ENCODE results near the gene SLC48A1. TPM values are rescaled to one million over a fixed set of nuclear protein-coding genes. Genes with fewer than 3 reads are reported as not detected.

SLC48A1 gene
- total RNA-seq, 3 donors from 2014 or later (not counting 1 experiment from before 2014, with no cell fraction given): 2.0 to 4.4 (median 3.4) TPM

DNA sequence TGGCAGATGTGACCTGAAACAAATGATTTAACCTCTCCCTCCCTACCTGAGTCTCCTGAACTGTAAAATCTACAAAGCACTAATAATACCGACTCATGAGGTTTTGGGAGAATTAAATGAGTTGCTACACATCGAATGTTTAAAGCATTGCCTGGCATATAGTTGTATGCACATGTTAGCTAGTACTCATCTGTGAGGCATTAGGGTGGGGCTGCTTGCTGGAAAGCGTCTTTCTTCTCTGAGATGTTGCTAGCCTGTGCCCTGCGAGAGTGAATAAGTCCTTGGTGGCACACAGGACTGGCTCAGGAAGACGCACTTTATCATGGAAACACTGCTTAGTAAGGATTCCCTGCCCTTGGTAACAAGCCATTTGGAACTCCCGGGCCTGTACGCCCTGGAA, 20.5 kb upstream of the SLC48A1 start:
- Histone ChIP-seq H3K9me3 (ENCODE audit: control insufficient read depth, insufficient read depth, low read length) (no peaks in the 10 kb centered on the region), H3K4me1 (ENCODE audit: control insufficient read depth, insufficient read depth, low read length) (peaks cover 11% of the 10 kb centered on the region), H3K27me3 (ENCODE audit: control insufficient read depth, insufficient read depth, low read length) (no peaks in the 10 kb centered on the region), H3K27ac (ENCODE audit: low read length) (no peak overlapping the region), H3K36me3 (ENCODE audit: control insufficient read depth, insufficient read depth, low read length) (no peaks in the 10 kb centered on the region), H3K4me3 (ENCODE audit: low read length) (no peak overlapping the region)
- Mint-ChIP-seq H3K9me3 (no peaks in the 10 kb centered on the region), H3K4me1 (peaks cover 6% of the 10 kb centered on the region in 2 donors), H3K27ac (no peak overlapping the region), H3K36me3 (no peaks in the 10 kb centered on the region), H3K27me3 (ENCODE audit: low read depth in 2 of 2) (peaks cover 0 to 5% of the 10 kb centered on the region in 2 donors), H3K4me3 (no peak overlapping the region)
- ATAC-seq: no peak
- no peak for DNase-seq
- intact Hi-C loops (cut with micrococcal nuclease): no loop called here
- TF ChIP-seq, protein P1, sequence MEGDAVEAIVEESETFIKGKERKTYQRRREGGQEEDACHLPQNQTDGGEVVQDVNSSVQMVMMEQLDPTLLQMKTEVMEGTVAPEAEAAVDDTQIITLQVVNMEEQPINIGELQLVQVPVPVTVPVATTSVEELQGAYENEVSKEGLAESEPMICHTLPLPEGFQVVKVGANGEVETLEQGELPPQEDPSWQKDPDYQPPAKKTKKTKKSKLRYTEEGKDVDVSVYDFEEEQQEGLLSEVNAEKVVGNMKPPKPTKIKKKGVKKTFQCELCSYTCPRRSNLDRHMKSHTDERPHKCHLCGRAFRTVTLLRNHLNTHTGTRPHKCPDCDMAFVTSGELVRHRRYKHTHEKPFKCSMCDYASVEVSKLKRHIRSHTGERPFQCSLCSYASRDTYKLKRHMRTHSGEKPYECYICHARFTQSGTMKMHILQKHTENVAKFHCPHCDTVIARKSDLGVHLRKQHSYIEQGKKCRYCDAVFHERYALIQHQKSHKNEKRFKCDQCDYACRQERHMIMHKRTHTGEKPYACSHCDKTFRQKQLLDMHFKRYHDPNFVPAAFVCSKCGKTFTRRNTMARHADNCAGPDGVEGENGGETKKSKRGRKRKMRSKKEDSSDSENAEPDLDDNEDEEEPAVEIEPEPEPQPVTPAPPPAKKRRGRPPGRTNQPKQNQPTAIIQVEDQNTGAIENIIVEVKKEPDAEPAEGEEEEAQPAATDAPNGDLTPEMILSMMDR (IDR thresholded peaks at IDR 0.05): no peak
- WGBS (ENCODE audit: insufficient coverage): 90% methylated on average over 7 of the region's 7 CpGs

DNA sequence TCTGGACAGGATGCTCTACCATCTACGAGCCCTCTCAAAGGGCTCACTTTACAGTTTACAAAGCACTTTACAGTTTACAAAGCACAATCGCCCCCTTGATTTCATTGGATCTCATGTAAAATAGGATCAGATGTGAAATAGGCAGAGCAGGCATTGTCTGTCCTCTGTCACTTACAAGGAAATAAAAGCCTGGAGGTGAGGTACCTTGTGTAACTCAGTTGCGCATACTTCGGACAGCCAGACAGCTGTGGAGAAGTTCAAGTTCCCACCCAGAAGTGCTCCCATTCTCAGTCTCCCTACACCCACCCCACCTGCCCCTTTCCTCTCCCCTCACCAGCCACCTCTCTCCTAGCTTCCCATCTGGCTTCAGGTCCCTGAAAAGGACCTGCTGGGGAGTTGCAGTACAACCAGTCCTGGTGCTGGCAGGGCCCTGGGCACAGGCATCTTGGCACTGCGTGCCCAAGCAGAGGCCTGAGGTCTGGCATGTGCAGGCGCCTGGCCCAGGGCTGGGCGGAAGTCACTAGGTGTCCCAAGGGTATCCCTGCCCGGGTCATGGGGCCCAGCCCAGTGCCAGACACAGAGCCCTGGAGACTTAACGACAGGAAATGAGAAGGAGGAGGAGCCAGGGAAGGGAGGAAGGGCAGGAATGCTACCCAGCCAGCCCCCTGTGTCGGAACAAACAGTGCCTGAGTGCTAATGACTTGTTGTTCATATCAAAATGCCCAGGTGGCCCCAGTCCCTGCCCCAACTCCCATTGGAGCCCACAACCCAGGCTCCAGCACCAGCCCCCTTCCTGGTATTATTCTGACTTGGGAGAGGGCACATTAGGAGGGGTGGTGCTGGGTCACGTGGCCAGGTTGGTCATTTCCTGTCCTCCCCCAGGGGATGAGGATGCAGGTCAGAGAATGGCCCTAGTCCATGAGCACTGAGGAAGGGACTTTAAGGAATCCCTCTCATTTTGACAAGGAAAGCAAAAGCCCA, 19.7 kb upstream of the SLC48A1 start:
- TF ChIP-seq, protein P1 (IDR thresholded peaks at IDR 0.05): no peak
- Histone ChIP-seq H3K36me3 (ENCODE audit: control insufficient read depth, insufficient read depth, low read length) (no peaks in the 10 kb centered on the region), H3K27ac (ENCODE audit: low read length) (no peak overlapping the region), H3K27me3 (ENCODE audit: control insufficient read depth, insufficient read depth, low read length) (no peaks in the 10 kb centered on the region), H3K4me3 (ENCODE audit: low read length) (no peak overlapping the region), H3K4me1 (ENCODE audit: control insufficient read depth, insufficient read depth, low read length) (peaks cover 18% of the 10 kb centered on the region), H3K9me3 (ENCODE audit: control insufficient read depth, insufficient read depth, low read length) (no peaks in the 10 kb centered on the region)
- no peaks in the 10 kb centered on the region for H3K36me3 Mint-ChIP-seq
- H3K4me3 Mint-ChIP-seq: no peak overlapping the region
- DNase-seq (no peak), ATAC-seq (no peak)
- H3K4me1 Mint-ChIP-seq: peaks cover 6 to 12% of the 10 kb centered on the region in 2 donors
- intact Hi-C loops (cut with micrococcal nuclease): no loop called here
- H3K27ac Mint-ChIP-seq: no peak overlapping the region
- no peaks in the 10 kb centered on the region for H3K9me3 Mint-ChIP-seq
- 75% methylated on average over 11 of the region's 11 CpGs for WGBS (ENCODE audit: insufficient coverage)
- H3K27me3 Mint-ChIP-seq (ENCODE audit: low read depth in 2 of 2): peaks cover 0 to 5% of the 10 kb centered on the region in 2 donors

DNA sequence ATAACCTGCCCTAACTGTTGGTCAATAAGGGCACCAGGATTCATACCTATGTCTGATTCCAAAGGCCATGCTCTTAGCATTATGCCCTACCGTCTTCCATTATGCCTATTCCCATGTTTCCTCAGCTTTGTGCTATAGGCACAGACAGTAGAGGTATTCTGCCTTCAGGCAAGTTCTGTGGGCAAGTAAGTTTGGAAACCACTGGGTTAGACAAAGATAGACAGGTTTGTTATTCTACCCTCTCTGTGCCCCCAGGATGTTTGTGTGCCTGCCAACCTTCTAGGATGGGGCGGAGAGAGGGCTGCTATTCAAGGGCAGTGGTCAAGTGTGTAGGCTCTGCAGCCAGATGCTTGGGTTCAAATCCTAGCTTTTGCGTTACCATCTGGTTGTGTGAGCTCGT, 18.9 kb upstream of the SLC48A1 start:
- no peak overlapping the region for H3K4me3 ChIP-seq (ENCODE audit: low read length)
- no peaks in the 10 kb centered on the region for H3K36me3 ChIP-seq (ENCODE audit: control insufficient read depth, insufficient read depth, low read length)
- WGBS (ENCODE audit: insufficient coverage): 98% methylated on average over 4 of the region's 4 CpGs
- no peak overlapping the region for H3K27ac Mint-ChIP-seq
- H3K4me1 ChIP-seq (ENCODE audit: control insufficient read depth, insufficient read depth, low read length): peaks cover 26% of the 10 kb centered on the region
- DNase-seq: no peak
- no peaks in the 10 kb centered on the region for H3K27me3 ChIP-seq (ENCODE audit: control insufficient read depth, insufficient read depth, low read length)
- H3K9me3 Mint-ChIP-seq: no peaks in the 10 kb centered on the region
- TF ChIP-seq, protein P1 (IDR thresholded peaks at IDR 0.05): no peak
- no peaks in the 10 kb centered on the region for H3K36me3 Mint-ChIP-seq
- no peaks in the 10 kb centered on the region for H3K9me3 ChIP-seq (ENCODE audit: control insufficient read depth, insufficient read depth, low read length)
- no peak for ATAC-seq
- intact Hi-C loops (cut with micrococcal nuclease): no loop called here
- H3K4me3 Mint-ChIP-seq: no peak overlapping the region
- H3K27me3 Mint-ChIP-seq (ENCODE audit: low read depth in 2 of 2): peaks cover 0 to 8% of the 10 kb centered on the region in 2 donors
- H3K4me1 Mint-ChIP-seq: peaks cover 6 to 19% of the 10 kb centered on the region in 2 donors
- H3K27ac ChIP-seq (ENCODE audit: low read length): no peak overlapping the region
